ENCODE measurements around the gene CSNK1A1L. TPM values are rescaled to one million over a fixed set of nuclear protein-coding genes. Genes with fewer than 3 reads are reported as not detected.

Gene CSNK1A1L
- total RNA-seq, 4 donors from 2014 or later, result not detected

DNA sequence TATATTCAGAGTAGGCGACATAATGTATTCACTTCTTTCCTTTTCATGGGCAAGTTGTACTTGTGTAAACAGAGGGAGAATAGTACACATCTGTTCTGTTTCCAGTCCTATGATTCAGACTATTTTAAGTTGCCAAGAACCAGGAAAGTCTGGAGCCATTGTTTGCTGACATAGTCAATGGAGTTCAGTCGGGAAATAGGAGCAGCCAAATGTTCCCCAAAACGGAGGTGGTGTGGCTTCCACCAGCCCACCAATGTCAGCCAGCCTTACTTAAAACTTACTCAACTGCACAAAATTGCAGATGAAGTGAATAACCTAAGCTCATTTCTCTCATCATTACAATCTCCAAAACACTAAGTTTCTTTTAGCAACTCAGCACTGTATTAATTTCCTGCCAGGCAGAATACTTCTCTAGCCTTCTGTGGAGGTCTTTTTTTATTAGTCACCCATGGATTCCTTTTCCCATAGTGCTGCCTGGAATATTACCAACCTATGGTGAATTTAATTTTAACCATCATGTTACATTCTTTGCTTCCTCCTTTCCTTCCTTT is 22.3 kb upstream of the CSNK1A1L start:
- Histone ChIP-seq H3K4me1 (no peaks in the 10 kb centered on the region), H3K27me3 (no peaks in the 10 kb centered on the region), H3K36me3 (no peaks in the 10 kb centered on the region), H3K9me3 (no peaks in the 10 kb centered on the region), H3K4me3 (replicated peaks in 1 of 3) (no peak overlapping the region), H3K27ac (peak overlapping the region in 1 of 3 donors; percentile 46)
- no peak for TF ChIP-seq POLR2A (IDR thresholded peaks at IDR 0.05)
- no peak for TF ChIP-seq CTCF (IDR thresholded peaks at IDR 0.05)
- WGBS, 2 donors, result 58 to 68% methylated on average over 3 of the region's 3 CpGs
- intact Hi-C loops (cut with DNase I), result no loop called here
- DNase-seq, result no peak

- H3K36me3 ChIP-seq, result no peaks in the 10 kb centered on the region
- no peak overlapping the region for H3K27ac ChIP-seq
- intact Hi-C loops (cut with DNase I), result no loop called here
- WGBS, 2 donors, result 21 to 23% methylated on average over 1 of the region's 1 CpG
- no peak overlapping the region for H3K4me3 ChIP-seq (replicated peaks in 1 of 3)
- TF ChIP-seq POLR2A (IDR thresholded peaks at IDR 0.05) (no peak), CTCF (IDR thresholded peaks at IDR 0.05) (no peak)
- no peaks in the 10 kb centered on the region for H3K9me3 ChIP-seq
- no peak for DNase-seq
- no peaks in the 10 kb centered on the region for H3K4me1 ChIP-seq
- no peaks in the 10 kb centered on the region for H3K27me3 ChIP-seq
Observed at GRCh38 chr13:37123337-37123736, 17.9 kb upstream of the CSNK1A1L start.

DNA sequence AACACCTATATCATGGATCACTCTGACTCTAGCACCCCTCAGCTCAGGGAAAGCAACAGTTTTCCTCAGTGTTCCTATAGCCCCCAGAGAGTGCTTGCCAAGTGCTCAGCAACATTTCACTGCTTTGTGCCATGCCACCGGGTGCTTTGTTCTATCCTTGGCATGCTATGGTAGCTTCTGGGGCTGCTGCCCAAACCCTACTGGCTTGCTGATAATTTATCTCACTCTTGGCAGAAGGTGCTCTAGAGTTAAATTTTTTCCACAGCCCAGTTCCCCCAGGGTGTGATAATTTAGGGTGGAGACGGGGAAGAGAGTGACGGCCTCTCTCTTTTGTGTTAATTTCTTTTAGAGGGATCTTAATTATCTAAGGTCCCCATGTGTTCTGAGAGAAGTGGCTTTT is 12.6 kb upstream of the CSNK1A1L start:
- whole genome bisulfite sequencing, 2 donors, result 21% methylated on average over 3 of the region's 3 CpGs
- Histone ChIP-seq H3K4me3 (replicated peaks in 1 of 3) (no peak overlapping the region), H3K9me3 (no peaks in the 10 kb centered on the region), H3K4me1 (no peaks in the 10 kb centered on the region), H3K27me3 (no peaks in the 10 kb centered on the region), H3K27ac (no peak overlapping the region), H3K36me3 (no peaks in the 10 kb centered on the region)
- TF ChIP-seq CTCF (IDR thresholded peaks at IDR 0.05) (no peak), POLR2A (IDR thresholded peaks at IDR 0.05) (no peak)
- intact Hi-C loops (cut with DNase I), result no loop called here
- peak in 1 of 2 donors; percentile 8 for DNase-seq

GRCh38 chr13:37114250-37114649 is 8.8 kb upstream of the CSNK1A1L start:
- Histone ChIP-seq H3K27me3 (no peaks in the 10 kb centered on the region), H3K4me3 (replicated peaks in 1 of 3) (no peak overlapping the region), H3K9me3 (no peaks in the 10 kb centered on the region), H3K4me1 (no peaks in the 10 kb centered on the region), H3K36me3 (no peaks in the 10 kb centered on the region), H3K27ac (no peak overlapping the region)
- intact Hi-C loops (cut with DNase I), result no loop called here
- 74% methylated on average over 4 of the region's 4 CpGs for WGBS, 2 donors
- TF ChIP-seq POLR2A (IDR thresholded peaks at IDR 0.05) (no peak), CTCF (IDR thresholded peaks at IDR 0.05) (no peak)
- no peak for DNase-seq

DNA sequence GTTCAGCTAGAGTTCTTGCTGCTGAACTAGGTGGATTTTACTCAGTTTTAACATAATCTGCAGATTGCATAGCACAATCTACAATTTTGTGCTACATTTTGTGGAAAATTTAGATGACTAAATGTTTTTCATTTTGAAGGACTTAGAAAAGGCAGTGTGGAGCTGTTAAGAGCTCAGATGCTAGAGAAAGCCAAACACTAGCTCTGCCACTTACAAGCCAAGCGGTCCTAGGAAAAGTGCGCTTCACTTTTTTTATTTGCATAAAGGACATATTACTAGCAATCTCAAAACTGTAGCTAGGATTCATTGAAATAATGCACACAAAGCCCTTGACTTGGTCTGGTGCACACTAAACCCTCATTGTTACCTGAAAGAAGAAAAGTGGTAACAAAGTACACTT is 8.1 kb upstream of the CSNK1A1L start:
- WGBS, 2 donors, result 36 to 39% methylated on average over 2 of the region's 2 CpGs
- TF ChIP-seq CTCF (IDR thresholded peaks at IDR 0.05) (no peak), POLR2A (IDR thresholded peaks at IDR 0.05) (no peak)
- Histone ChIP-seq H3K27ac (no peak overlapping the region), H3K4me3 (replicated peaks in 1 of 3) (no peak overlapping the region), H3K27me3 (no peaks in the 10 kb centered on the region), H3K36me3 (no peaks in the 10 kb centered on the region), H3K4me1 (no peaks in the 10 kb centered on the region), H3K9me3 (no peaks in the 10 kb centered on the region)
- intact Hi-C loops (cut with DNase I), result no loop called here
- no peak for DNase-seq

Measured in thyroid gland (tissue), 4 donors.